Measurements from ENCODE around the gene IGFBP7.

Gene IGFBP7

DNA sequence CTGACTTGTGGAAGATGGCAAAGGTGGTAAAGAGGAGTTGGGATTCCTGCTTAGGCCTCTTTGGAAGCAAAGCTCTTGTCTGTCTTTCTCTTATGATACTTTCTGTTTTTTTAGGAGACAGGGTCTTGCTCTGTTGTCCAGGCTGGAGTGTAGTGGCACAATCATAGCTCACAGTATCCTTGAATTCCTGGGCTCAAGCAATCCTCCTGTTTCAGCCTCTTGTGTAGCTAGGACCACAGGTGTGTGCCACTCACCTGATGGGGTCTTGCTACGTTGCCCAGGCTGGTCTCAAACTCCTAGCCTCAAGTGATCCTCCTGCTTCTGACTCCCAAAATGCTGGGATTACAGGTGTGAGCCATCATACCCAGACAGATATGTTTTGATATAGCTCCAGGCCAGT is 19.3 kb upstream of the IGFBP7 start:
- no peak for DNase-seq (ENCODE audit: low read depth)

GRCh38 chr4:57127361-57127760 is 17.2 kb upstream of the IGFBP7 start:
- no peak for DNase-seq (ENCODE audit: low read depth)

DNA sequence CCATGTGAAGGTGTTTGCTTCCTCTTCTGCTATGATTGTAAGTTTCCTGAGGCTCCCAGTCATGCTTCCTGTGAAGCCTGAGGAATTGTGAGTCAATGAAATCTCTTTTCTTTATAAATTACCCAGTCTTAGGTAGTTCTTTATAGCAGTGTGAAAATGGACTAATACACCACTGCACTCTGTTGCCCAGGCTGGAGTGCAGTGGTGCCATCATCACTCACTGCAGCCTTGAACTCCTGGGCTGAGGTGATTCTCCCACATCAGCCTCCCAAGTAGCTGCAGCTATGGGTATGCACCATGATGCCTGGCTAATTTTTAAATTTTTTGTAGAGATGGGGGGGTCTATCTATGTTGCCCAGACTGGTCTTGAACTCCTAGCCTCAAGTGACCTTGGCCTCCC is 15.8 kb upstream of the IGFBP7 start:
- no peak for DNase-seq (ENCODE audit: low read depth)

- no peak for DNase-seq (ENCODE audit: low read depth)
These were observed 14.0 kb upstream of the IGFBP7 start for GRCh38 chr4:57124145-57124544.

- DNase-seq (ENCODE audit: low read depth), result no peak
These were observed 12.8 kb upstream of the IGFBP7 start for GRCh38 chr4:57122959-57123358.

DNA sequence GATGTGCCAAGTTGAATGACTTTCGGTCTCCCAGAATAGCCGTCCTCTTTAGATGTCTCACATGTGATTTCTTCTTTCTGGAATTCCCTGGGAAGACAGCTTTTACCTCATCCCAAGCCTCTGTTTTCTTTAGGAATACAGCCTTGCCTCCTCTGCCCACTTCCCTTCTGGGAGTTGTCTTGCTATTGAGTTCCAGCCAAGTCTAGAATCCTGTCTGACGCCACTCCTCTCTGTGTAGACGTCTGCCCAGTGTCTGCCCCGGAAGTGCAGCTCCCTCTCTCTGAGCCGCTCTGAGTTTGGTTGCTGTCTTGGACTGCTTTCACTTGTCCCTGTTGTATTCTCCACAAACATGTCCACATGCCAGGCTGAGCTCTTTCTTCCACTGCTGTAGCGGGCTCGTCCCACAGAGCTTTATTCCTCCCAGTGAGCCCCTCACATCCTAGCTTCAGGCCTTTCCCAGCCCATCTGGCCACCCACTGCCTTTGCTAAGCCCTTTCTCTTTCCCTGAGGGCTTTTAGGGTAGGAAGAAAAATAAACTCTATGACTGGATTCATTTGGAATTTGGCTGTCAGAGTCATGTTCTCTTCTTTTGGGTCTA is 9.0 kb upstream of the IGFBP7 start:
- peak; percentile 99 for DNase-seq (ENCODE audit: low read depth)

DNA sequence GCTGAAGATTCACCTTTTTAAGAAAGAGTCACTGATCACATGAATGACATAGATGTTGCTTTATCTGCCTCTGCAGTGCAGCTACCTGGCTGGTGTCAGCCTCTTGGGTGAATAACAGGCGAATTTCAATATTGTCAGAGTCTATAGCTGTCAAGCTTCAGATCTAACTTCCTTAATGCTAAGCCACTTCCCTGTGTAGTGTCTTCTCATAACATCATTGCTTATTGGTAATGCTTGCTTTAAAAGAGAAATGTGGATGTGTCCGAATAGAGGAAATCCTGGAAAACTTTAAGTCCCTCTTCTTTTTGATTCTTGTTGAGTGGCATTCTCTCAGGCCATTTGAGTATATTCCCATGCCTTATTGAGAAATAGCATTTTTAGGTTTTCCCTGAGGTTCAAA is 7.3 kb upstream of the IGFBP7 start:
- DNase-seq (ENCODE audit: low read depth), result no peak

GRCh38 chr4:57116245-57116644 is 6.1 kb upstream of the IGFBP7 start:
- DNase-seq (ENCODE audit: low read depth), result no peak

- DNase-seq (ENCODE audit: low read depth), result peak; percentile 86
These were observed 4.8 kb upstream of the IGFBP7 start for GRCh38 chr4:57114973-57115372.

GRCh38 chr4:57113870-57114269 is 3.7 kb upstream of the IGFBP7 start:
- no peak for DNase-seq (ENCODE audit: low read depth)

GRCh38 chr4:57110640-57111511 is 691 bp upstream of the IGFBP7 start:
- DNase-seq (ENCODE audit: low read depth), result peak; percentile 87

- DNase-seq (ENCODE audit: low read depth), result peak; percentile 47
These were observed 756 bp downstream of the IGFBP7 start for GRCh38 chr4:57109411-57109846.

GRCh38 chr4:57106181-57106580 is 4.0 kb downstream of the IGFBP7 start:
- no peak for DNase-seq (ENCODE audit: low read depth)

DNA sequence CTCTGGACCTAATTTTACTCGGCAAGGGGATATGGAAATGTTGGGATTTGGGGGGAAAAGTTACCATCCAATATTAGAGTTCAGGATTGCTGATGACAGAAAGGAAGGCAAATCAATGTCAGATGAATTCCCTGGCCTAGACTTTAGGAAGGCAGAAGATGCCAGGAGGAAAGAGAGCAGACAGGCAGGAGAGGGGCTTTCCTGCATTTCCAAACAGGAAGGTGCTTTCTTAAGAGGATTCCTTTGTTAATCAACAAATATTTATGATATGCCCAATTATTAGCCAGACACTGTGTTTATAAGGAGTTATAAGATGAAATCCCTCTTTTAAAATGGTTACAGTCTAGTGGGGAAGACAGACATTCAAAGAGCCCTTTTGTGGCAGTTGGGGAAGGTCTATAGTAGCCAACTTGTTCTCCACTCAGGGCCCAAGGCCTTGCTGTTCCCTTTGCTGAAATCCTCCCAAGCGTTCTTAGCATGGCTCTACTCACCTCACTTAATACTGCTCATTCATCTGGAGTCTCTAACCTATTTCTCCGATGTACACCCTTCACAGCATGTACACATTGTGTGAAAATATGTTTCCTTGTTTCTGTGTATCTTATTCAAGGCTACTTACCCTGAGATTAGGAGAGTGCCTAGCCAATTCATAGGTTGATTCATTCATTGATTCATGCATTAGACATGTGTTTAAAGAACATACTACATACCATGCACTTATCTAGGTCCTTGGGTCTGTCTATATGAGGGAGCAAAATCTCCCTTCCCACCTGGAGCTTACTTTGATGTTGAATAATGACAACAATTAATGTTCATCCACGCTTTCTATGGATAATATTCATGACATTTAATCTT is 5.3 kb downstream of the IGFBP7 start:
- DNase-seq (ENCODE audit: low read depth), result peak; percentile 44

DNA sequence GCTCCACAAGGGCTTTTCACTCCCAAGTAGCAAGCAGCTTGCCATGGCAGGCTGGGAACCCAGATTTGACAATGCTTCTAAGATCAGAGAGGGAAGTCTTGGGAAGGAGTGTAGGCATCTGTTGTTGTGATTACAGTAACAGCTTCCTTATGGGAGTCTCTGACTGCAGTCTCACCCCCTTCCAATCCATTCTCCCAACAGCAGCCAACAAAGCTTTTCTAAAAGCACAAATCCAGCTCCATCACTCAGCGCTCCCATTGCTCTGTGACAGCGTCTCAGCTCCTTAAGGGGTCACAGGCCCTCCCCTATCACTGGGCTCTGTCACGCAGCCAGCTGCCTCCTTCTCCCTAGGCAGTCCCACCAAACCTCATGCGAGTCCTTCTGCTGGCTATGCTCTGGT is 7.1 kb downstream of the IGFBP7 start:
- peak; percentile 69 for DNase-seq (ENCODE audit: low read depth)

GRCh38 chr4:57102050-57102624 is 8.0 kb downstream of the IGFBP7 start:
- peak; percentile 99 for DNase-seq (ENCODE audit: low read depth)

DNA sequence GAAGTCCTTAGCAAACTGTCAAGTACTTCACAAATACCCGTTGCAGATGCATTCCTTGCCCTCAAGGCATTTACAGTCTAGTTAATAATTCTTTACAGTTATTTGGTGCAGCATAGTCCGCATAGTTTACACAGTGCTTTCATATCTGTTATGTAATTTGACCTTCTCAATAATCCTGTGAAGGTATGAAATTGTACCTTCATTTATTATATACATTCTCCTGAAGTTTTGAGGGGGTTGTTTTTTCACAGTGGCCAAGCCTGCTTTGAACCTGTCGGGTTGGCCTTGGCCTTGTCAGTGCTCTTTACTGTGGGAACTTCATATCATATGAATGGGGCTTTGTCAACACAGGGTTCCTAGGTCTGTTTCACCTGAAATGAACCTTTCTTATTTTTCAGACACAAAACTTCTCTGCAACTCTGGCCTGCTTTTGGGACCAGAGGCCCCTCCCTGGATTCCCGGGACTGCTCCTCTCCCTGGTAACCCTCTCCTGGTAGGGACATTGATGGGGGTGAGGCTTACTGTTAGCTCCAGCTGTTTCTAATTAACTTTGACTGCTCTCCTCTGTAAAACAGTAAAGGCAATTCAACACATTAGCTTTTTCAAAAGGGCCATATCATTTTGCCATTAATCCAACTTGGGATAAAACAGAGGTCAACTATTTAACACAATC is 9.1 kb downstream of the IGFBP7 start:
- DNase-seq (ENCODE audit: low read depth), result peak; percentile 67

DNA sequence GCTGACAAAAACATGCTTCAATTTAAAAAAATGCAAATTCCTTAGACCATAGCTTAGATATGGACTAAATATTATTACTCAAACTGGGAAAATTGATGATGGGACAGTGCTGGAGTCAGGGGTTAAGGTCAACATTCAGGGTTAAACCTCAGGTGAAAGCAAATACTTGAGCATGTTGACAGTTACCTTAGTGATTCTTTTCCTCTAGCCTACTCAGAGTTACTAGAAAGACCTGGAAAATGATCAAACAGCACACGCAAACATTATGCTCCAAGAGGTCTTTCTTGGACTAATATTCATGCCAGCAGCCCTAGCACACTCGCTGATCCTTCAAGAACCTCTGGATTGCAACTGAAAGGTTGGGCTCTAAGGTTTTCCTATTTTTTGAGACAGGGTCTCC is 10.8 kb downstream of the IGFBP7 start:
- no peak for DNase-seq (ENCODE audit: low read depth)

DNA sequence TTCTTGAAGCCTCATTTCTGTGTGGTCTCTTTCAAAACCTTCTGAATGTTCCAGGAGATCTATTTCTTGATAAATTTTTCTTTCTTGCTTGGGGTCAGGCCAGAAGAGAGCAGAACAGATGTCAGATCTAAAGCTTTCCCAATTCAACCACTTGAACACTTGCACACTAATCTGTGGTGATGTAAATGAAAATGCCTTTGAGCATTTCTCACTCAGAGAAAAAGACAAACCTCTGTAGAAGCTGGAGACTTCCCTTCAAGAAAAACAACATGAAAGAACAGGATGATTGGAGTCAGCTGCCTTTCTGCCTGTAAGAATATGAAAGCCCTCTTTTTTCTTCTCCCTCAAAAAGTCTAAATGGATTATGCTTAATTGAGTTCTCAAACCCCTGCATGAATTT is 11.2 kb downstream of the IGFBP7 start:
- peak; percentile 91 for DNase-seq (ENCODE audit: low read depth)

GRCh38 chr4:57098415-57098814 is 11.8 kb downstream of the IGFBP7 start:
- no peak for DNase-seq (ENCODE audit: low read depth)

DNA sequence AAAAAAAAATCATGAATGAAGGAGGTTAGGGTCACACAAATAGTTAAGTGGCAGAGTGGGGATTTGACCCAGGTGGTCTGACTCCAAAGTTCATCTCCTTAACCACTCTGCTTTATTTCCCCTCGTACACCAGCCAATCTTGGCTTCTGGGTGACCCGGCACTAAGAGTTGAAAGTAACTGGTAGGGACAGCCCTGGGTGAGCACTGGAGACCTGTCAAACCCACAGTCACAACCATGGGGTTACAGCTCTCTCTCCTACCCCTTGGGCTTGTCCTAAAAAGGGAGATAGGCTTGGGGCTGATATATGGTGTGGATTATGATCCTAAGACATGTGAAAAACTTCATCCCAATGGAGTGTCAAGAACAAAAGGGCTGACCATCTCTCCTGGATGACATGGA is 12.5 kb downstream of the IGFBP7 start:
- DNase-seq (ENCODE audit: low read depth), result no peak

- DNase-seq (ENCODE audit: low read depth), result no peak
These were observed 14.2 kb downstream of the IGFBP7 start for GRCh38 chr4:57095956-57096355.
